ENCODE measurements around the gene SLC25A29. TPM values are rescaled to one million over a fixed set of nuclear protein-coding genes. Genes with fewer than 3 reads are reported as not detected.

Gene SLC25A29
- total and polyA plus RNA-seq, 8 donors = 56.0 to 105 (median 80.5) TPM

DNA sequence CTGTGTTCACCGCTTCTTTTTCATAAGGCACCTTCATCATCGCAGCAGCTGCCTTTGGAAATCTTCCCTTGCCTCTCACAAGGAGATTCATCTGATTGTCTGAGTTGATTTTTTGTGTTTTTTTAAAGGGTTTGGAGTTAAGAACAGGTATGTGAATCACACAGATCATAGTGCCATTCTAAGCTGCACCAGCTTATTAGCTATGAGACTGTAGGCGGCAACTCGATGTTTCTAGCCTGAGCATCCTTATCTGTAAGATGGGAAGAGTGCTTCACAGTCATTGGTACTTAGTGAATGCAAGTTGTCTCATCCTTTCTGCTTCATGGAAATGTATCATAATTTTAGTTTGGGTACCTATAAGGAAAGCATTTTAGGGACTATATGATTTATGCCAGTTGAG, 32.0 kb downstream of the SLC25A29 start:
- ATAC-seq = no peak
- Histone ChIP-seq H3K4me1 (peaks cover 9 to 61% of the 10 kb centered on the region in 2 donors), H3K27me3 (no peaks in the 10 kb centered on the region), H3K4me3 (no peak overlapping the region), H3K36me3 (peaks cover 0 to 21% of the 10 kb centered on the region in 2 donors), H3K9me3 (no peaks in the 10 kb centered on the region), H3K27ac (peak overlapping the region in 1 of 2 donors; percentile 33)
- no peak for DNase-seq
- intact Hi-C loops (cut with DNase I) = no loop called here
- TF ChIP-seq, protein P1, sequence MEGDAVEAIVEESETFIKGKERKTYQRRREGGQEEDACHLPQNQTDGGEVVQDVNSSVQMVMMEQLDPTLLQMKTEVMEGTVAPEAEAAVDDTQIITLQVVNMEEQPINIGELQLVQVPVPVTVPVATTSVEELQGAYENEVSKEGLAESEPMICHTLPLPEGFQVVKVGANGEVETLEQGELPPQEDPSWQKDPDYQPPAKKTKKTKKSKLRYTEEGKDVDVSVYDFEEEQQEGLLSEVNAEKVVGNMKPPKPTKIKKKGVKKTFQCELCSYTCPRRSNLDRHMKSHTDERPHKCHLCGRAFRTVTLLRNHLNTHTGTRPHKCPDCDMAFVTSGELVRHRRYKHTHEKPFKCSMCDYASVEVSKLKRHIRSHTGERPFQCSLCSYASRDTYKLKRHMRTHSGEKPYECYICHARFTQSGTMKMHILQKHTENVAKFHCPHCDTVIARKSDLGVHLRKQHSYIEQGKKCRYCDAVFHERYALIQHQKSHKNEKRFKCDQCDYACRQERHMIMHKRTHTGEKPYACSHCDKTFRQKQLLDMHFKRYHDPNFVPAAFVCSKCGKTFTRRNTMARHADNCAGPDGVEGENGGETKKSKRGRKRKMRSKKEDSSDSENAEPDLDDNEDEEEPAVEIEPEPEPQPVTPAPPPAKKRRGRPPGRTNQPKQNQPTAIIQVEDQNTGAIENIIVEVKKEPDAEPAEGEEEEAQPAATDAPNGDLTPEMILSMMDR (IDR thresholded peaks at IDR 0.05) = no peak

DNA sequence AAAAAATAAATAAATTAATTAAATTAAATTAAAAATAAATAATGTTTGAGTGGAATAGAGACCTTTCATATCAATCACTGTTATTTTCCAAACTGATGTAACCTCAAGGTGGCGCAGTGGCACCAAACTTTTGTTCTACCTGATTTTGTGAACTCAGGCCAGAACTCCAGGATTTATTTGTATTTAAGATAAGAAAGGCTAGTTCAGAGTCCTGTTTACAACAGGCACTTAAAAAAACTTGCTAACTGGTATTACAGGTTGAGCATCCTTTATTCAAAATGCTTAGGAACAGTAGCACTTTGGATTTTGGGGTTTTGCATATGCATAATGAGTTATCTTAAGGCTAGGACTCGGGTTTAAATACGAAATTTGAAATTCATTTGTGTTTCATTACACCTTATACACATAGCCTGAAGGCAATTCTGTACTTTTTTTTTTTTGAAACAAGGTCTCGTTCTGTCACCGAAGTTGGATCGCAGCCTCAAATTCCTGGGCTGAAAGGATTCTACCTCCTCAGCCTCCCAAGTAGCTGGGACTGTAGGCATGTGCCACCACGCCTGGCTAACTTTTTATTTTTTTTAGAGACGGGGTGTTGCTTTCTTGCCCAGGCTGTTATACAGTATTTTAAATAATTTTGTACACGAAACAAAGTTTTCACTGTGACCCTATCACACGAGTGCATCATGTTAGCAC, 34.9 kb downstream of the SLC25A29 start:
- Histone ChIP-seq H3K27ac (no peak overlapping the region), H3K9me3 (no peaks in the 10 kb centered on the region), H3K4me1 (peaks cover 0 to 52% of the 10 kb centered on the region in 2 donors), H3K27me3 (no peaks in the 10 kb centered on the region), H3K36me3 (peaks cover 0 to 9% of the 10 kb centered on the region in 2 donors), H3K4me3 (no peak overlapping the region)
- intact Hi-C loops (cut with DNase I) = no loop called here
- TF ChIP-seq, protein P1 (IDR thresholded peaks at IDR 0.05) = peak in 1 of 2 donors; percentile 24
- DNase-seq (peak in 1 of 4 donors; percentile 64), ATAC-seq (peak; percentile 91)

DNA sequence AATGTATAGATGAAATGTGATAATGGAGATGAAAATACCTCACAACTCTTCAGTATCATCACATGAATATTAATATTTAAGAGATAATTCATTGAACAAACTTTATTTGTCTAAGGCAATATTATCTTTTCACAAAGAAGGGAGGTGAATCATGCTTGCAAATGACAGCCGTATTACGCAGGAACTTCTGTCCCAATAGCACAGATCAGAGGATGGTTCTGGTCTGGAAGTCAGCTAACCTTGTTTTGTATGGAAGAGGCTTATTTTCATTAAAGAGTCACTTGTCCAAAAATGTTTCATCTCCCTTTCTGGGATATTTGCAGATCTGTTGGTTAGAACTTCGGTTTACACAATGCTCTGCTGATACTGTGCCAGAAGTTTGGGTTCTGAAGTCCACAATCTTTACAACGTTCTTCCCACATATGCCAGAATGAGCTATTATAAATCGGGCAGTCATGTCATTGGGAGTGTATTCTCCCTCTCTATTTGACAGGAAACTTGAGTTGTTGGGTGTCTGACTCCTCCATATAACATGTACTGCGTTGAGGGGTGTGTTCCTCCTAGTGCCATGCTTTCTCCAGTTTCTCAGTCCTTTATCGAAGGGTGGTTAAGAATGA, 37.5 kb downstream of the SLC25A29 start:
- Histone ChIP-seq H3K27ac (no peak overlapping the region), H3K4me3 (no peak overlapping the region), H3K4me1 (peaks cover 0 to 36% of the 10 kb centered on the region in 2 donors), H3K27me3 (no peaks in the 10 kb centered on the region), H3K9me3 (no peaks in the 10 kb centered on the region), H3K36me3 (peaks cover 0 to 19% of the 10 kb centered on the region in 2 donors)
- TF ChIP-seq, protein P1 (IDR thresholded peaks at IDR 0.05) = no peak
- ATAC-seq = no peak
- no peak for DNase-seq
- intact Hi-C loops (cut with DNase I) = no loop called here

- Histone ChIP-seq H3K27me3 (no peaks in the 10 kb centered on the region), H3K27ac (no peak overlapping the region), H3K4me3 (no peak overlapping the region), H3K36me3 (peaks cover 0 to 26% of the 10 kb centered on the region in 2 donors), H3K4me1 (peaks cover 0 to 37% of the 10 kb centered on the region in 2 donors), H3K9me3 (no peaks in the 10 kb centered on the region)
- ATAC-seq = no peak
- intact Hi-C loops (cut with DNase I) = no loop called here
- TF ChIP-seq, protein P1 (IDR thresholded peaks at IDR 0.05) = no peak
- DNase-seq = no peak
Measured at GRCh38 chr14:100267990-100268389, 38.3 kb downstream of the SLC25A29 start.

GRCh38 chr14:100263141-100263540, 43.1 kb downstream of the SLC25A29 start:
- Histone ChIP-seq H3K4me1 (peaks cover 0 to 45% of the 10 kb centered on the region in 2 donors), H3K27me3 (no peaks in the 10 kb centered on the region), H3K9me3 (no peaks in the 10 kb centered on the region), H3K27ac (peak overlapping the region in 1 of 2 donors; percentile 41), H3K4me3 (no peak overlapping the region), H3K36me3 (peaks cover 0 to 32% of the 10 kb centered on the region in 2 donors)
- TF ChIP-seq, protein P1 (IDR thresholded peaks at IDR 0.05) = no peak
- intact Hi-C loops (cut with DNase I) = no loop called here
- DNase-seq = no peak
- ATAC-seq = no peak

Measured in left lung (tissue), 10 donors.